ENCODE measurements around the gene NUAK1. TPM values are rescaled to one million over a fixed set of nuclear protein-coding genes. Genes with fewer than 3 reads are reported as not detected.
A peak's percentile ranks its signal among the peaks of the same experiment; 100 is the strongest.

Gene NUAK1
- total RNA-seq, 1 experiment from 2014 or later = 10.1 TPM

- H2AK5ac ChIP-seq (ENCODE audit: insufficient read length, low read length) = no peak overlapping the region
- H2BK15ac ChIP-seq (ENCODE audit: low read depth, low read length) = no peak overlapping the region
- H3K27ac ChIP-seq (ENCODE audit: insufficient read length, low read depth, low read length) = no peak overlapping the region
- no peak overlapping the region for H4K91ac ChIP-seq (ENCODE audit: insufficient read length, low read depth, low read length)
- no peak for TF ChIP-seq CTCF (conservative IDR thresholded peaks at IDR 0.05)
- no peak overlapping the region for H2AFZ ChIP-seq (ENCODE audit: low read length)
- no peak overlapping the region for H2BK12ac ChIP-seq (ENCODE audit: insufficient read length, low read depth, low read length)
- H3K18ac ChIP-seq (ENCODE audit: insufficient read length, low read depth, low read length) = no peak overlapping the region
- H3K23ac ChIP-seq (ENCODE audit: insufficient read length, low read depth, low read length) = no peak overlapping the region
- H3K4me3 Mint-ChIP-seq = no peak overlapping the region
- H2BK20ac ChIP-seq (ENCODE audit: low read depth, low read length, poor library complexity, severe bottlenecking) = no peak overlapping the region
- no peak for DNase-seq
- WGBS (ENCODE audit: extremely low coverage, insufficient read length, low lambda C conversion rate) = no CpG with 5 or more reads among the region's 19 CpGs
- H3K27me3 ChIP-seq (ENCODE audit: insufficient read depth, low read length) = no peaks in the 10 kb centered on the region
- H3K4me1 ChIP-seq (ENCODE audit: insufficient read depth, low read length) = peaks cover 4% of the 10 kb centered on the region; the same call in 1 of the 2 replicates
- H3T11ph ChIP-seq (ENCODE audit: low read length) = no peak overlapping the region
- H3K27ac Mint-ChIP-seq = peak overlapping the region in 2 of 3 experiments; percentile 57; a peak in 3 of 7 replicates
- no peaks in the 10 kb centered on the region for H3K79me1 ChIP-seq (ENCODE audit: insufficient read depth, low read depth, low read length, poor library complexity, severe bottlenecking)
- H3K9me3 Mint-ChIP-seq = no peaks in the 10 kb centered on the region
- H4K20me1 ChIP-seq (ENCODE audit: control insufficient read depth, insufficient read depth, insufficient read length) = no peaks in the 10 kb centered on the region
- no peak overlapping the region for H2BK5ac ChIP-seq (ENCODE audit: insufficient read length, low read length)
- no peaks in the 10 kb centered on the region for H3K27me3 Mint-ChIP-seq (ENCODE audit: low read depth)
- no peak overlapping the region for H3K56ac ChIP-seq (ENCODE audit: insufficient read length, low read depth, low read length)
- H2BK120ac ChIP-seq (ENCODE audit: low read depth, low read length, poor library complexity, severe bottlenecking) = no peak overlapping the region
- H4K8ac ChIP-seq (replicated peaks; ENCODE audit: insufficient read length, low read depth, low read length) = no peak overlapping the region
- H3K4me2 ChIP-seq (ENCODE audit: insufficient read depth, insufficient read length, low read length) = no peak overlapping the region
- no peaks in the 10 kb centered on the region for H3K9me3 ChIP-seq (ENCODE audit: control insufficient read depth, low read depth, low read length)
- no peak overlapping the region for H3K14ac ChIP-seq (ENCODE audit: insufficient read depth, low read length)
- H3K4me1 Mint-ChIP-seq = peaks cover 17 to 19% of the 10 kb centered on the region in 2 experiments
- H3K79me2 ChIP-seq (ENCODE audit: insufficient read depth, low read length) = no peaks in the 10 kb centered on the region
- H3K9ac ChIP-seq (ENCODE audit: extremely low read depth, insufficient read length, low read length) = no peak overlapping the region
- peaks cover 8 to 26% (median 12%) of the 10 kb centered on the region in 3 experiments; a peak in 6 of 7 replicates for H3K36me3 Mint-ChIP-seq (ENCODE audit: insufficient read depth in 1 of 3, low read depth in 3 of 3)
- no peak overlapping the region for H4K5ac ChIP-seq (ENCODE audit: insufficient read length, low read depth, low read length)
- H3K4ac ChIP-seq (ENCODE audit: low read depth, low read length) = no peak overlapping the region
- no peaks in the 10 kb centered on the region for H3K23me2 ChIP-seq (ENCODE audit: insufficient read length, low read depth, low read length, poor library complexity, severe bottlenecking)
These were observed 52.1 kb downstream of the NUAK1 start for GRCh38 chr12:106086696-106087095.

Data from H9 (cell line).